ENCODE results near the gene MTOR.
"Not testable (repeated sequence)": the region's sequence is repeated elsewhere in the genome, so short reads cannot be mapped to it uniquely, and the experiment has no call there.

Gene MTOR

DNA sequence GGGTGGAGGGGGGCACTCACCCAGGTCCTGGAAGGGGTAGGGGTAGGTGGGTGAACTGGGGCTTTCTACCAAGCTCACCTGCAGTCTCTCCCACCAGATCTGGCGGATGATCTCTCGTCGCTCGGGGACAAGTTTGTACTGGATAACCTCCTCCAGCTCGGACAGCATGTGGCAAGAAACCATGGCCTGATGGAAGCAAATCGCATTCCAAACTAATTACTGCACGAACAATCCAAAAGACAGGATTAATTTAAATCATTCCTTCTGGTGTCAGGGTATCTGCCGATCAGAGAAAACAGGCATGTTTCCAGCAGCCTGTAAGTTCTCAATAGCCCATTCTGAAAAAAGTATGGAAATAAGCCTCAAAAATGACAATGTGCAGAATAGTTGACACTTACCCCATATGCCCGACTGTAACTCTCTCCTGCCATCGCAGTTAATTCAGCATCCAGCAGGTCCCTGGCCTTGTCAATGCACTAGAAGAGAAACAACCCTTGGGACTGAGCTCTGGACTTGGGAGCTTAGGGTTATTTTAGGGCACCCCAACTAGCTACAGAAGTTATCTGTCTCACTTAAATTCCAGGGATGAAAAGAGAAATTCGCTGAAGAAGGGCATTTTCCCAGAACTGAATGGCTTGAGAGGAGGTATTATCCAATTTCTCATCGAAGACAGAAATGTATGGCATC, 117.6 kb downstream of the MTOR start:
- DNase-seq = no peak

DNA sequence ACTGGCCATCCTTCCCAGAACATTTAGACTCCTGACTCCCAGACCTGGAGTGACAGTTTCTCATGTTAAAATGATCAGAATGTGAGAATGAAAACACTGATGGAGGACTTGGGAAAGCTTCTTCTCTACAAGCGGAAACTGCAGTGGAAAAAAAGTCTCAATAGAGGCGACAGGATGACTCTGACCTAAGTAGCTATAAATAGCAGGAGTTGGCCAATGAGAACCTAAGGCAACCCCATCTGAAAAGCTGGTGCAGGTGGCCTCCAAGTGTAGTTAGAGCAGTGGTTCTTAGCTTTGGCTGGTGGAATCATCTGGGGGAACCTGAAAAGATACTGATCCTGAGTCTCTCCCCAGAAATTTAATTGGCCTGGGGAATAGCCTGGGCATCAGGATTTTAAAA, 118.4 kb downstream of the MTOR start:
- peak; percentile 8 for DNase-seq

DNA sequence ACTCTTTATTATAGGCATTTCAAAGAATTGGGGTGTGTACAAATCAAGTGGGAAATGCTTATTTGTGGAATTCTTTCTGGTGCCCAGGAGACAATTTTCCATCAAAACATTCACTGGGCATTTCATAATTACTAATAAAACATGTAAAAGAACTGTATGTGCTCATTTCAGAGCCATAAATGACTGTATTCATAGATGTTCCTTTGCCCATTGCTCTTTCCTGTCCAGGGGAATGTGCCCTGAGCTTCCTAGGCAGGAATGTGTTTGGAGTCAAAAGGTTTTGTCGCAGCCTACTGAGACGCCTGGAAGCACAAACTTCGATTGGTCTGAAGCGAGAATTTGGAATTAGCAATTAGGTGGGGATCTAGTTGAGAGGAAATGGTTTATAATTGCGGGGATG, 119.0 kb downstream of the MTOR start:
- DNase-seq = no peak

GRCh38 chr1:11142618-11143391, 119.5 kb downstream of the MTOR start:
- DNase-seq = no peak

DNA sequence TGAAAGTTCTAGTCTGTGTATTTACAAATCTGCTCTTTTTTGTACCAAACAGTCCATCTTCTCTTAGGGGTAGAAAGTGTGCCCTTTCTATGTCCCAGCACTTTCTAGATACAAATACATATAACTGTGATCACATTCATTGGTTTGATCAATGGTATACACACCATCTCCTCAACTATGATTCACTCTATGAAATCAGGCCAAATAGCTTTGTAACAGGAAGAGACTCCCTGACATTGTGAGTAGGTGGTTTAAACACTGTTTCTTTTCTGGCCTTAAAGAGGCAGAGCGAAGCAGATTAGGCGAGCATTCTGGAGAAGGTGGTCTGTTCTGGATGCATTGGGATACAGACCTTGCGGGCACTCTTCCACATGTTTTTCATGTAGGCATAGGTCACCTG, 123.4 kb downstream of the MTOR start:
- no peak for DNase-seq

DNA sequence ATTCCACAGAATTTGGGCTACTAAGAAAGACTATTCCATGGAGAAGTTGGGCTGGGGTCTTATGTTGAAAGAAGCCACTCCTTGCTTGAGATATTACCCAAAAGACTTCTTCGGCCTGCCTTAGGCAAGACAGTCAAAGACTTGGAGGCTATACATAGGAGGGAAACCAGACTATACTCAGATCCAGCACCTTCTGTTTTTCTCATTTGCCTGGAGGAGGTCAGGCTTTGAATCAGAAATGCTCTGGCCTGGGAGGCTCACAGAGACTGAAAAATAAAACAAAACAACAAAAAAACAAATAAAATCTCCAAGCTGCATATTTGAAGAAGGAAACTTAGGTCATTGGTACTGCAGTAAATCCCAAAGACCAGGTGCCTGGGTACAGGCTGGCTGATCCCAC, 124.3 kb downstream of the MTOR start:
- DNase-seq = no peak

DNA sequence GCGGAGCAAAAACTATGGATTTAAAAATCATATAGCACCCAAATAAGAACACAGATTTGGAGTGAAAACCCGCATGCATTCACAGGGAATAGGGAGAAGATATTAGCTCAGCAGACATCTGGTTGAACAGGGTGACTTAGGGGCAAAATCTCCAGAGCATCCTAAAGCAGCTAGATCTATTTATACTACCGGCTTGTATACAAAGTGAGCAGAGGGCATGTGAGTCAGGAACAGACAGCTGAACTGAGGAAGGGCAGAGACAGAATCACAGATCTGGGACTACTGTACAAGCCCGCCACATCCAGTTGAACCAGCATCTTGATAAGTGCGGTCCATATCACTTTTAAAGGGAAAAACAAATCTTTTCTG, 127.5 kb downstream of the MTOR start:
- no peak for DNase-seq

DNA sequence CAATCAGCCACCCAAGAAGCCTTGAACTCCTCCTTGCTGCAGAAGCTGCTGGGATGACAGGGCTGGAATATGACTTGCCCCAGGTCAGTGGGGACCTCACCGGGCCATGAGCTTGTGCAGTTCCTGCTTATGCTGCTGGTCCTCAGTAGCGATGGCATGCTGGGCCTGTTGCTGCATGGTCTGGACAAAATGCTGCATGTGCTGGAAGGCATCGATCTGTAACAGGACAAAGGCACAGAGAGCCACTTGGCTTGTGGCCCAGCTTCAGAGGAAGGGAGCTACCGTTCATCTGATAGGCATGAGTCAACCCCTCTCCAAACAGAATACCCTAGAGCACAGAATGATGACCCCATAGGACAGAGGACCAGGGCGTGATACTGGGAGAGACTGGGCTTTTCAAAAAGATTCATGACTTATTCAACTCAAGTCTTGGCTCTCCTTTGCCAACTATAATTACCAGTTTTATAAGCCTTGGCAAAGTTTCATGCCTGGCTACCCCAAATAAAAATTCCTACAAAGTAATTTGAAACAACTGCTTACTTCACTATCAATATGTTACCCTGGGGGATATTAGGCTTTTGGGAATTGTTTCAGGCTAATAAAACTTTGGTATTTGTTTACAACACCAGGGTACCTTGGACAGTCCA, 128.0 kb downstream of the MTOR start:
- DNase-seq = no peak

DNA sequence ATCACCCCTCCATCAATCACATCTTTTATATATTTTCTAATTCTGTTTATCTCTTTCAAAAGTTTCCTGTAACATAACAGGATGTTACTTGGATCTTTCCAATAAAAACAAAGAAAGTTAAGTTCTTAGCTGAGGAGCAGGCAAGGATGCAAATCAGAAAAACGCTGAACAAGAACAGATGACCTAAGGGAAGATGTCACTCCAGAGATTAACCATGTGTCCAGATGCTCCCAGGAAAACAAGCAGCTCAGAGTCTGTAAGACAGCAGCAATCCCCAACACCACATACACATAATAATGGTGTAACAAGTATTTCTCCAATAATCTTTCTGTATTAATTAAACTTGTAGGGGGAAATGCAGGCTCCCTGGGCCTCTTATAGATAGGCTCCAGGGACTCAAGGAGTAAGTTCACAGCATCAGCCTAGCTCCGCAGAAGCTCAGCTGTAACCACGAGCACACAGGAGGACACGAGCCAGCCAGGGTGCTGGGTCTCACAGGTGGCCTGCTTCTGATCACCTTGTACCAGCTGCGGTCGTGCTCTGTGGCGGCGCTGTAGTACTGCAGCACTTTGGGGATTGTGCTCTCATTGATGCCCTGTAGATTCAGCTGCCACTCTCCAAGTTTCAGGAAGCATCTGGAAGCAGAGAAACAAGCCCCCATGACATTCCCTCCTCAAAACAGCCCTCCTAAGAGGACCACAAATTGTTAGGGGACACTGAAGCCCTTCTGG, 129.6 kb downstream of the MTOR start:
- DNase-seq = no peak

- no peak for DNase-seq
Measured at GRCh38 chr1:11131816-11132215, 130.5 kb downstream of the MTOR start.

GRCh38 chr1:11130406-11130805, 131.9 kb downstream of the MTOR start:
- DNase-seq = no peak

DNA sequence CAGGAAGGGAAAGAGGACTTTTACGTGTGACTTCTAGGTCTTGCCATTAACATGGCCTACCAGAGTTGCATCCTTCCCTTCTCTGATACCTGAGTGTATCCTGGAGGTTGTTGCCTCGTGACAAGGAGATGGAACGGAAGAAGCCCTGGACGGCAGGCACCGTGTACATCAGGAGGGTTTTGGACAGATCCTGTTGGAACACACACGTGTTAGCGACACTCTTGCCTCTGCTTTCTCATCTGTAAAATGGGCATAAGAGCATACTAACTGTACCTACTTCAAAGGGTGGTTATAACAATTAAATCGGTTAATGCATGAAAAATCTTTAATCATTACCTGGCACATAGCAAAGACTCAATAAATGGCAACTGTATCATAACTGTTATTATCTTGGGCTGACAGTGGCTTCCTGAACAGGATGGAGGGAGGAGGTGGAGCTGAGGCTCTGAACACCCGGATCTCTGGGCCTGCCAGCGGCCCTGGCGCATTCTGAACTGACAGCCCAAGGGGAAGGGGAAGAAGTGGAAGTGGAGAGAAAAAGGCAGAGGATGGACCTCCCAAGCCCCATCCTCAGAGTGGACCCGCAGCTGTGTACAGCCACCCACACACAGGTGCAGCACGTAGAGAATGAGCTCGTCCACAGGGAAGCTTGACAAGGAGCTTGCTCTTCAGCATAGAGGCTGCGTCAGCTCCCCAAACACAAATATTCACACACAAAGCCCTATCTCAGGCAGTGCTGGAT, 132.5 kb downstream of the MTOR start:
- no peak for DNase-seq

- no peak for DNase-seq
Measured at GRCh38 chr1:11126569-11126968, 135.8 kb downstream of the MTOR start.

DNA sequence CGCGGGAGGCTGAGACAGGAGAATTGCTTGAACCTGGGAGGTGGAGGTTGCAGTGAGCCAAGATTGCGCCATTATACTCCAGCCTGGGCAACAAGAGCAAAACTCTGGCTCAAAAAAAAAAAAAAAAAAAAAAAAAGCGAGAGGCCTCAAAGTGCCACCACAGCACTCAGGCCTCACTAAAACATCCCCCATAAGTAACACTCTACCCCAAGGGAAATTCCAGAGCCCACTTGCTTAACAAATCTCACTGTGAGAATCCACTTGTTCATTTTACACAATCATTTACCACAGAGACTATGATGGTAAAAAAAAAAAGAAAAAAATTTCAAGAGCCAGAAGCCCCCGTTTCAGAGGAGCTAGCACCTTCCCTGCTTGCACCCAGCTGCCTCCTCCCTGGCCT, 136.4 kb downstream of the MTOR start:
- DNase-seq = no peak

GRCh38 chr1:11124965-11125364, 137.4 kb downstream of the MTOR start:
- no peak for DNase-seq

GRCh38 chr1:11116318-11116717, 146.0 kb downstream of the MTOR start:
- DNase-seq = no peak

DNA sequence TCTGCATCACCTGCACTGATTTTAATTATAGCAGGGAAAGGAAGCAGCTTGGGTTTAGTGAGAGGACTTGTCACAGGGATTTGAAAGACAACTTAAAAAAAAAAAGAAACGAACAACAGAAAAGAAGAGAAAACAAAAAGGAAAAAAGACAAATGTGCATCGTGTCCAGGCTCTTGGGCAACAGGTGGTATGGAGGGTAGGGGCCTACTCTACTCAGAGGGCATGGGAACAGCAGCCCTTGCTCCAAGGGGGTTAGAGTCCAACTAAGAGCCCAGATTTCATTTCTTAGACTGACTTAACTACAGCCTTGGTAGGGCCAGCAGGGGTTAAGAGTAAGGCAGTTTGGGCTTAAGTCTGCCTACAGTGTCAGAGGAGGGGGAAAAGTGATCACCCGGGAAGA, 147.4 kb downstream of the MTOR start:
- DNase-seq = no peak

DNA sequence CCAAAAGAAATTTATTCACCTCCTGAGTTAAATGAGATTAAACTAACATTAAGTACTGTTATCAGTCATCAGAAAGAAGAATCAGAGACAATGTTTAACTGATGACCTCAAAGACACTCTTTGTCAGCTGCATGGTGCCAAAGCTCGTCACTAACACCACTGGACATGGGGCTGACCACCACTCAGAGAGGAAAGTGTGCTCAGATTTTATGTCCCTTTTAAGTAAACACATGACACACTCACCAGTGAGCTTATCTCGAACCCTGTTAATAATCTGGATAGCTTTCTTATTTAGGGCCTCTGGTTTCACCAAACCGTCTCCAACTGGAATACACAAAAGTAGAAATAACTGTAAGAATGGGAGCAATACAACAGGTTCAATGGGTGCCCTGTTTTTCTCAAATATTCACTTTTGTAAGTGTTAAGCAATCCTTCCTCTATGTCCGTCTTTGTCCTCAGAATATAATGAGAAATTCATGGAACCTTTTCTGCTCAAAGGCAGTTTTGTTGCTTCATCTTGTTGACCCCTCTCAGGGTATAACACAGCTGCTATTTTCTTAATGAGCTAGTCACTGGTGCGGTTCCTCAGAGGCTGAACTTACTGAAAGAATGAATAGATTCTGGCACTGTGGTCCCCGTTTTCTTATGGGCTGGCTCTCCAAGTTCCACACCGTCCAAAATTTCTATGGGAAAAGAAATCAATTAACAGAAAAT, 153.1 kb downstream of the MTOR start:
- DNase-seq = no peak

- no peak for DNase-seq
Measured at GRCh38 chr1:11107599-11107998, 154.8 kb downstream of the MTOR start.

DNA sequence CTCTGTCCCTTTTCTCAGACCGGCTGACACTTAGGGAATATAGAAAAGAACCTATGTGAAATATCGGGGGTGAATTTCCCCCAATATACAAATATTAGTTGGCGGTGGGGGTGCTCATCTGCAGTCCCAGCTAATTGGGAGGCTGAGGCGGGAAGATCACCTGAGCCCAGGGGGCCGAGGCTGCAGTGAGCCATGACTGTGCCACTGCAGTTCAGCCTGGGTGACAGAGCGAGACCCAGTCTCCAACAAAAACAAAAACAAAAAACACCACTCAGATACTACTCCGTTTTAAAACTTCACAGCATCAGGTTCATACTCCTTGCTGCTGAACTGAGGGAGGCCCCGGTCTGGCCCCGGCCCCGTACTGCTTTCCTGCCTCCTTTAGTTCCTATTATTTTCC, 156.8 kb downstream of the MTOR start:
- no peak for DNase-seq

DNA sequence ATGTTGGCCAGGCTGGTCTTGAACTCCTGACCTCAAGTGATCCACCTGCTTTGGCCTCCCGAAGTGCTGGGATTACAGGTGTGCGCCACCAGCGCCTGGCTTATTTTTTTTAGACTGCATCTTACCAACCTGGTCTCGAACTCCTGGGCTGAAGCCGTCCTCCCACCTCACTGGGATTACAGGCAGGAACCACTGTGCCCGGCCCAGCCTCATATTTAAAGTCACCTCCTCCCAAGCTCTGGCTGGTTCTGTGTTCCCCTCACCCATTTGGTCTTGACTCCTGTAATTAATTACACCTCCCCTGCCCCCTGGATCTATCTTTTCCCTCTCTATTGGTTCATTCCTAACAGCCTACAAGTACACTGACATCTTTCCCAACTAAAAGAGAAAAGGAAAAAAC, 161.0 kb downstream of the MTOR start:
- no peak for DNase-seq

GRCh38 chr1:11100806-11101205, 161.5 kb downstream of the MTOR start:
- not testable (repeated sequence) for DNase-seq
